PFSK-1 (cell line): ENCODE measurements around the gene BCOR.

Source experiments
- FOXP2 ChIP-seq: optimal IDR thresholded peaks from 2 replicates; pipeline ENCODE3; 2011; ENCODE audit warnings: borderline replicate concordance, control low read depth, inconsistent platforms; ENCODE audit not compliant: insufficient read depth; ENCODE audit errors: extremely low read length, extremely low read depth
- POLR2AphosphoS5 ChIP-seq: IDR thresholded peaks from 2 replicates; pipeline ENCODE4 v1.6.1; 2012; ENCODE audit warnings: low read depth, mild to moderate bottlenecking, control low read depth, low read length, moderate library complexity
- REST ChIP-seq, 2 experiments: IDR thresholded peaks; 2 replicates each; pipeline versions ENCODE4 v1.6.1 to v1.8.0; 2011 to 2012; ENCODE audit warnings: low read depth in 2 of 2, low read length in 2 of 2, control low read depth in 1 of 2, inconsistent platforms in 1 of 2, mild to moderate bottlenecking in 1 of 2, moderate library complexity in 1 of 2; ENCODE audit not compliant: insufficient read depth in 1 of 2
- SIN3A ChIP-seq: IDR thresholded peaks from 2 replicates; pipeline ENCODE4 v1.6.1; 2012; ENCODE audit warnings: mild to moderate bottlenecking, low read length, moderate library complexity, borderline replicate concordance; ENCODE audit not compliant: insufficient read depth
- TAF1 ChIP-seq: IDR thresholded peaks from 2 replicates; pipeline ENCODE4 v1.6.1; 2012; ENCODE audit warnings: low read length, control low read depth, borderline replicate concordance; ENCODE audit not compliant: insufficient read depth

Gene BCOR

GRCh38 chrX:40011322-40012038 is 86.3 kb downstream of the BCOR start:
- no peak for TF ChIP-seq TAF1
- TF ChIP-seq POLR2AphosphoS5 = no peak
- no peak for TF ChIP-seq REST (IDR thresholded peaks at IDR 0.05; ENCODE audit: insufficient read depth in 1 of 2, low read depth in 2 of 2, low read length in 2 of 2)
- TF ChIP-seq SIN3A = no peak
- no peak for TF ChIP-seq FOXP2

- TF ChIP-seq POLR2AphosphoS5 = no peak
These were observed 87.0 kb downstream of the BCOR start for GRCh38 chrX:40010550-40011321.

GRCh38 chrX:40009890-40010289 is 87.9 kb downstream of the BCOR start:
- TF ChIP-seq REST (IDR thresholded peaks at IDR 0.05; ENCODE audit: insufficient read depth in 1 of 2, low read depth in 2 of 2, low read length in 2 of 2) = no peak
- no peak for TF ChIP-seq SIN3A
- no peak for TF ChIP-seq TAF1
- TF ChIP-seq FOXP2 = no peak
- no peak for TF ChIP-seq POLR2AphosphoS5

- TF ChIP-seq FOXP2 (no peak), SIN3A (no peak), REST (IDR thresholded peaks at IDR 0.05; ENCODE audit: insufficient read depth in 1 of 2, low read depth in 2 of 2, low read length in 2 of 2) (no peak), TAF1 (no peak), POLR2AphosphoS5 (no peak)
These were observed 88.3 kb downstream of the BCOR start for GRCh38 chrX:40009462-40009851.

GRCh38 chrX:40008791-40009461 is 88.8 kb downstream of the BCOR start:
- TF ChIP-seq FOXP2 = no peak
- TF ChIP-seq POLR2AphosphoS5 = no peak
- TF ChIP-seq REST (IDR thresholded peaks at IDR 0.05; ENCODE audit: insufficient read depth in 1 of 2, low read depth in 2 of 2, low read length in 2 of 2) = no peak
- TF ChIP-seq TAF1 = no peak
- TF ChIP-seq SIN3A = no peak
